Stimulated activated CD4-positive, alpha-beta T cell treated with anti-CD3 and anti-CD28 coated beads, TNF-alpha, amount 100 ng/mL, for 1 hour (primary cell): ENCODE results near the gene ZNF763.
"Not testable (repeated sequence)": the region's sequence is repeated elsewhere in the genome, so short reads cannot be mapped to it uniquely, and the experiment has no call there.

Experiments
- DNase-seq, 3 donors: peaks; one replicate each; pipeline ENCODE4 v3.0.0-alpha.2; 2020; ENCODE audit warnings: low read depth in 3 of 3, low spot score in 1 of 3

ZNF763 gene

DNA sequence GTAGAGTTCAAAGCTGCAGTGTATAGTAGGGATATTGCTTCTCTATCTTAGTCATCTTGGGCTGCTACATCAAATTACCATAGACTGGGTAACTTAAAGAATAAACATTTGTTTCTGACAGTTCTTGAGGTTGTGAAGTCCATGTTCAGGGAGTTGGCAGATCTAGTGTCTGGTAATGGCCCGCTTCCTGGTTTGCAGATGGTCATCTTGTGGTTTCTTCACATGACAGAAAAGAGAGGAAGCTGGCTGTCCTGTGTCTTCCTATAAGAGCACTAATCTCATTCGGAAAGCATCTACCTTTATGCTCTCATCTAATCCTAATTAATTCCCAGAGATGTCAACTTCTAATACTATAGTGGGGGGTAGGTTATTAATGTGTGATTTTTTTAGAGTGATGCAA is 6.2 kb downstream of the ZNF763 start:
- no peak for DNase-seq

DNA sequence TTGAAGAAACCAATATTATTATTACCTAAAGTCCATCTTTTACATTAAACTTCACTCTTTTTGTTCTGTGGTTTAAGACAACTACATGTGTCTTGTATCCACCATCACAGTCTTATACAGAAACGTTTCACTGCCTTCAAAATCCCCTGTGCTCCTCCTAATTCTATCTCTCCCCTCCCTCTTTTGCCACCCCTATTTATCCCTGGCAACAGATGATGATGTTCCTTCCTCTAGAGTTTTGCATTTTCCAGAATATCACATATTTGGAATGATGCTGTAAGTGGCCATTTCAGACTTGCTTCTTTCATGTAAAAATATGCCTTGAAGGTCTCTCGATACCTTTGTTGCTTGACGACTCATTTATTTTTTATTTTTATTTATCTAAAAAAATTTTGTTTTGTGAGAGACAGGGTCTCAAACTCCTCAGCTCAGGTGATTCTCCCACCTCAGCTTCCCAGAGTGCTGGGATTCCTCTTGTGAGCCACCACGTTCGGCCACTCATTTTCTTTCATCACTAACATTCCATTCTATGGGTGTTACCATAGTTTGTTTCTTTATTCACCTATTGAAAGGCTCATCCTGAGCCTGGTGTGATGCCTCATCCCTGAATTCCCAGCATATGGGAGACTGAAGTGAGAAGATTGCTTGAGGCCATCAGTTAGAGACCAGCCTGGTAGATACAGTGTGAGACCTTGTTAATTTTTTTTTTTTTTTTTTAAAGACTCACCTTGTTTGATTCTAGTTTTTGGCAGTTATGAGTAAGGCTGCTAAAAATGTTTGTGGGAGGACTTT is 8.4 kb downstream of the ZNF763 start:
- DNase-seq = no peak

DNA sequence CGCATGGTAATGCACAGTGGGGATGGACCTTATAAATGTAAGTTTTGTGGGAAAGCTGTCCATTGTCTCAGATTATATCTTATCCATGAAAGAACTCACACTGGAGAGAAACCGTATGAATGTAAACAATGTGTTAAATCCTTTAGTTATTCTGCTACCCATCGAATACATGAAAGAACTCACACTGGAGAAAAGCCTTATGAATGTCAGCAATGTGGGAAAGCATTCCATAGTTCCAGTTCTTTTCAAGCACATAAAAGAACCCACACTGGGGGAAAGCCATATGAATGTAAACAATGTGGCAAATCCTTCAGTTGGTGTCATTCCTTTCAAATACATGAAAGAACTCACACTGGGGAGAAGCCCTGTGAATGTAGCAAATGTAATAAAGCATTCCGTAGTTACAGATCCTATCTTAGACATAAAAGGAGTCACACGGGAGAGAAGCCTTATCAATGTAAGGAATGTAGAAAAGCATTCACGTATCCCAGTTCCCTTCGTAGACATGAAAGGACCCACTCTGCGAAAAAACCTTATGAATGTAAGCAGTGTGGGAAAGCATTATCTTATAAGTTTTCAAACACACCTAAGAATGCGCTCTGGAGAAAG is 13.8 kb downstream of the ZNF763 start:
- no peak for DNase-seq

DNA sequence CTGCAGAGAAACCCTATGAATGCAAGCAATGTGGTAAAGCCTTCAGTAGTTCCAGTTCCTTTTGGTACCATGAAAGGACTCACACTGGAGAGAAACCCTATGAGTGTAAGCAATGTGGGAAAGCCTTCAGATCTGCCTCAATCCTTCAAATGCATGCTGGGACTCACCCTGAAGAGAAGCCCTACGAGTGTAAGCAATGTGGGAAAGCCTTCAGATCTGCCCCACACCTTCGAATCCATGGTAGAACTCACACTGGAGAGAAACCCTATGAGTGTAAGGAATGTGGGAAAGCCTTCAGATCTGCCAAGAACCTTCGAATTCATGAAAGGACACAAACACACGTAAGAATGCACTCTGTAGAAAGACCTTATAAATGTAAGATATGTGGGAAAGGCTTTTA is 14.7 kb downstream of the ZNF763 start:
- DNase-seq = no peak

DNA sequence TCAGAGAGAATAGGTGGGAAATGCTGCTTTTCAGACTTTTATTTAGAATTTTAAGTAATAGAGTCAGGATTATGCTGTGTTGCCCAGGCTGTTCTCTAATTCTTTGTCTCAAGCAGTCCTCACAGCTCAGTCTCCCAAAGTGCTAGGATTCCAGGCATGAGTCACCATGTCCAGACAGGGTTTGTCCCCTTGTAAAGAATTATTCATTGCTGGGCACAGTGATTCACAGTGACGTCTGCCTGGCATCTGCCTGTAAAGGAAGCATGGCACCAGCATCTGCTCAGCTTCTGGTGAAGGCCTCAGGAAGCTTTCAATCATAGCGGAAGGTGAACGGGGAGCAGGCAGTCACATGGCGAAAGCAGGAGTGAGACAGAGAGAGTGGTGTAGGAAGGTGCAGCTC is 17.7 kb downstream of the ZNF763 start:
- DNase-seq = no peak

DNA sequence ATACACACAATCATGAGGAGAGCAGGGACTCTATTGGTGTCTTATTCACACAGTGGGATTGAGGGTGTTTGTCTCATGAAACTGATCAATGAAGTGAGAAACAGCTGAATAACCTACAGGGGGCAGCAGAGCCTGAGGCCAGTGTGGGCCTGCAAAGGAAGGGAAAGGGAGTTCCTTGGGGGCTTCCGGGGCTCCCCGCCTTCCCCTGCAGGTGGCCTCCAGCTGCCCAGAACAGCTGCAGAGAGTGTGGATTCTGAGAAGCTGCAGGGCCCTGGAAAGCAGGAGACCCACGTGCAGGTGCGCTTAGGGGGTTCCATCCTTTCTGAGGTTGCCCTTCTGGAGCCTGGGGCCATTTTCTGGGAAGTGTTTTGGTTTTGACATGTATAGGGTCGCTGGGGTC is 20.1 kb downstream of the ZNF763 start:
- no peak for DNase-seq

DNA sequence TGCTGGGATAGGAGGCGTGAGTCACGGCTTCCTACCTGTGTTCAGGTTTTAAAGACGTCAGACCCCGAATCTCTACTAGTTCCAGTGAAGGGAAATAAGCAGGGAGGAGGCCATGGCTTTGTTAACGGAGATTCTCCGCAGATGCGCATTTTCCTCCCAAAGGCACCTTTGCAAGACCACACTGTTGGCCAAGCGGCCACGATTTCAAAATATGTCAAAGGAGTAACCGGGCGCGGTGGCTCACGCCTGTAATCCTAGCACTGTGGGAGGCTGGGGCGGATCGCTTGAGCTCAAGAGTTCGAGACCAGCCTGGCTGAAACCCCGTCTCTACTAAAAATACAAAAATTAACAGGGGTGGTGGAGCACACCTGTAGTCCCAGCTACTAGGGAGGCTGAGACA is 21.9 kb downstream of the ZNF763 start:
- no peak for DNase-seq

DNA sequence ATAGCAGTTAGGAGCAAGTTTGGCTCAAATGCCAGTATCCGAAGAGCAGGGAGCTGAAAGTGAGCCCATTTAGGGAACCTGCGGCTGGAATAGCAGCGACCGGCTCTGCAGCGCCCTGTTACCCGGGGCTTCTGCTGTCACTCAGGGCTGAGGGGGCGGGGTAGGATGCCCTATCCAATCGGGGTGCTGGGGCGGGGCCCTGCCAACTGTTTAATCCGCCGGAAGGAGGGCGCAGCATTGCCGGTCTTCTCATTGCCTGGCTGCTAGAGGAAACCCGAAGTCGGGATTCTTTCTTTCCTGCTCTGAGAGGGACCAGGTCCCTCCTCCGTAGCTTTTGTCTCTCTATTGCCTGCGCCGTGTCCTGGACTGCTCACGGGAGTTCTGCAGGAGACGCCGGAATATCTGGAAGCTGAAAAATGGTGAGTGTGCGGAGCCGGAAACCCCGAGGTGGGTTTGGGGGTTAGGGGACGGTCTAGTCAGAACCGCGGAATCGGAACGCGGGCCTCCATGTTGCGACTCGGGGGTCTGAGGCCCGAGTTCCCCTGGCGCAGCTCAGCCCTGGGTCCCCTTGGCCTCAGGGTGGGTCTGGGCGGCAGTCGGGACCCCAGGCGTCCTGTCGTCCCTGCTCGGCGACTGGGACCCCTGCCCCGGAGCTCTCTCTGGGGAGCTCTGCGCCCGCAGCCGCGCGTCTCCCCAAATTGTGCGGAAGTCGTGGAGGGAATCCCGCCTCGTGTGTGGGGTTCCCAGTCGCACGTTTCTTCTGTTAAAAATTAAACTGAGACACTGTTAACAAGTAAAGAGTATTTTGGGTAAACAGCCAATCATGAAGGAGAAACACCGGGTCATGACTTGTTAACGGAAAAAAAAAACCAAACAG is 22.8 kb downstream of the ZNF763 start:
- DNase-seq = peak; percentile 70 to 89 (median 72)

DNA sequence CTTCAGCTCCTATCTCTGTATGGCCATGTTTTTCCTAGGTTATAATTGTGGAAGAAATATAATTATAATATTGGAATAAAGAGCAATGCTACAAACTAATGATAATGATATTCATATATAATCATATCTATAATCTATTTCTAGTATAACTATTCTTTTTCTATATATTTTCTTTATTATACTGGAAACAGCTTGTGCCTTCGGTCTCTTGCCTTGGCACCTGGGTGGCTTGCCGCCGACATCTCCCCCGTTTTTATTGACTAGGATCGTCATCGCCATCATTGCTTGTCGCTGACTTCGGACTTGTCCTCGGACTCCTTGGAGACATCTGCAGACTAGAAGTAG is 24.2 kb downstream of the ZNF763 start:
- DNase-seq = no peak

DNA sequence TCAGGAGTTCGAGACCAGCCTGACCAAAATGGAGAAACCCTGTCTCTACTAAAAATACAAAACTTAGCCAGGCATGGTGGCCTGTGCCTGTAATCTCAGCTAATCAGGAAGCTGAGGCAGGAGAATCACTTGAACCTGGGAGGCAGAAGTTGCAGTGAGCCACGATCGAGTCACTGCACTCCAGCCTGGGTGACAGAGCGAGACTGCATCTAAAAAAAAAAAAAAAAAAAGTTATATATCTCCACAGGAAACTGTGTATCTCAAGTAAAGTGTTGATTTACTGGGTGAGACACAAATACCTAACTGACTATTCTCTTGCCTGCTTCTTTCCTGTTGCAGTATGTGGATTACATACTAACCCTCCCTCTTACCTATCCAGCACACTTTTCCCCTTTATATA is 27.1 kb downstream of the ZNF763 start:
- DNase-seq = not testable (repeated sequence)

DNA sequence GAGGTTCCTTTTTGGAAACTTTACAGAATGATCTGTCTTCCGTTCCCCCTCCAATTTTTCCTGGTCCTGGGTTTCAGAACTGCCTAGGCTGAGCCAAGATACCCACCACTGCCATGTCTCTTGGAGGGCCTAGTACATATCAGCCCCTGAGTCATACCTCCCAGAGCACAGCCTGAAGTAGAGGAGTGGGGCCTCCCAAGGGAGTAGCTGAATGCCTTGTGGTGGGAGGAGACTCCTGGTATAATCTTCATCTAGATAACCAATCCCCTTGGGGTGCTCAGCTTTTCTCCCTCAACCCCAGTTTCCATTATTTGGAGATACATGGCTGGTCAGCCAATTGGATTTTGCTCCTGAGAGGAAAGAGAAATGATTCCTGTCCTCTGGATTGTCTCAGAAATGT is 30.3 kb downstream of the ZNF763 start:
- no peak for DNase-seq

DNA sequence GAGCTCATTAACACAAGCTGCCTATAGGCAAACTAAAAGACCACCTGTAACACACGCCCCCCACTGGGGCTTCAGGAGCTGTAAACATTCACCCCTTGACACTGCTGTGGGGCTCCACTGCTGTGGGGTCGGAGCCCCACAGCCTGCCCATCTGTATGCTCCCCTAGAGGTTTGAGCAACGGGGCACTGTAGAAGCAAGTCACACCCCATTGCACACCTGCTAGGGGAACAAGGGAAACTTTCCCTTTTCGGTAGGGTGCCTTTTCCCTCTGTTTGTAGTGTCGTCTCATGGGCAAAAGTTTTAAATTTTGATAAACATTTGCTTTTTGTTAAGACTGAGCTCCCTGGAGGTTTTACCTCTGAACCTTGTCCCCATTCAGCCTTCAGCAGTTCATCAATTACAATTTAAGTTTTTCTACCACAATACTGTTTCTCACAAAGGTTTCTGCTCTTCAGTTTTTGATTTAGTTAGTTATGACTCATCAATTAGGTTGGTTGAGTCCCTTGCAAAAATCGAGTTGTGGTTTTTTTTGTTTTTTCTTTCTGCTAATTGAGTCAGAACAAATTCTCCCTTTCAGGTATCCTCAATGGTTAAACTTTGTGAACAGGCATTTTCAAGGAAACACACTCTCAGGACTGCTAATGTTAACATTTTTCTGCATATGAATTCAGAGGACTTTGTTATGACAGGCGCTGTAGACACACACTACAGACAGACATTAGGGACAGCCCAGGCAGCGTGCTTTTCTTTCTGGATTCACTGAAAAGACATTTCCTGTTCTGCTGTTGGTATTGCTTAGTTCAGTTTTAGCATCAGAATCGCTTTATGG is 35.5 kb downstream of the ZNF763 start:
- DNase-seq = no peak

DNA sequence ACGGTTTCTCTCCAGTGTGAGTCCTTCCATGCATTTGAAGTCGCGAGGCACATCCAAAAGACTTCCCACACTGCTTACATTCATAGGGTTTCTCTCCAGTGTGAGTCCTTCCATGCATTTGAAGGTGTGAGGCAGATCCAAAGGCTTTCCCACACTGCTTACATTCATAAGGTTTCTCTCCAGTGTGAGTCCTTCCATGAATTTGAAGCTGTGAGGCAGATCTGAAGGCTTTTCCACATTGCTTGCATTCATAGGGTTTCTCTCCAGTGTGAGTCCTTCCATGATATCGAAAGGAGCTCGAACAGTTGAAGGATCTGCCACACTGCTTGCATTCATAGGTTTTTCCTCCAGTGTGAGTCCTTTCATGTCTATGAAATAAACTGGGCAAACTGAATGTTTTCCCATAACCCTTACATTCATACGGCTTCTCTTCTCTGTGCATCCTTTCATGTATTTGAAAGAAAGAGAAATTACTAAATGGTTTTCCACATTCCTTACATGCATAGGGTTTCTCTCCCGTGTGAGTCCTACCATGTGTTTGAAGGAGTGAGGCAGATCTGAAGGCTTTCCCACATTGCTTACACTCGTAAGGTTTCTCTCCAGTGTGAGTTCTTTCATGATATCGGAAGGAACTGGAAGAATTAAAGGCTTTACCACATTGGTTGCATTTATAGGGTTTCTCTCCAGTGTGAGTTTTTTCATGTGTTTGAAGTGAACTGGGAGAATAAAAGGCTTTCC is 50.3 kb downstream of the ZNF763 start:
- no peak for DNase-seq

DNA sequence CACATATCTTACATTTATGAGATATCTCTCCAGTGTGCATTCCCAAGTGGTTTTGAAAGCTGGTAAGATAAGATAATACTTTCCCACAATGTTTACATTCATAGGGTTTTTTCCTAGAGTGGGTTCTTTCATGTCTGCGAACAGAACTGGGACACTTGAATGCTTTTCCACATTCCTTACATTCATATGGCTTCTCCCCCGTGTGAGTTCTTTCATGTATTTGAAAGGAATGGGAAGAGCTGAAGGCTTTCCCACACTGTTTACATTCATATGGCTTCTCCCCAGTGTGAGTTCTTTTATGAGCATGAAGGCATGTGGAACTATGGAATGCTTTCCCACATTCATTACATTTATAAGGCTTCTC is 50.9 kb downstream of the ZNF763 start:
- DNase-seq = no peak
